Measurements from ENCODE around the gene SLC25A47. TPM values are rescaled to one million over a fixed set of nuclear protein-coding genes. Genes with fewer than 3 reads are reported as not detected.

Gene SLC25A47
- total and polyA plus RNA-seq, 2 donors (not counting 1 experiment from before 2014, with no cell fraction given): not detected

DNA sequence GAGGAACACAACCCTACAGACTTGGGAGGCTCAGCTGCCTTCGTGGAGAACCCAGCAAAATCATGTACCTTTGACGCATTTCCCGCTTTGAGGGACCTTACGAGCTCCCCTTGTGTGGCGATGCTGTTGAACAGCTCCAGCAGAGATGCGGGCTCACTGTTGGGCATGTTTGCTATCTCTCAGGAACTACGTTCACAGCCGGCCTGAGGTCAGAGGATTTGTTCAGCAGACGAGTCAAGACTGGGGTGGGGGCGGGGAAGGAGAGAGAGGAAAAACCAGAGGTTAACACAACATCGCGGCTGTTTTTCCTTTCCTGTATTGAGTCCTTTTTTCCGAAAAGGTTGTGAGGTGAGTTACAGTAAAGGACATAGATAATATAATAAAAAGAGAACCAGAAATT is 45.9 kb downstream of the SLC25A47 start:
- H3K4me1 Mint-ChIP-seq: peaks cover 9% of the 10 kb centered on the region
- Histone ChIP-seq H3K4me2 (replicated peaks; ENCODE audit: low read depth, low read length, poor library complexity, severe bottlenecking) (no peak overlapping the region), H3K9ac (ENCODE audit: low read length) (no peak overlapping the region), H3K36me3 (replicated peaks in 1 of 2; ENCODE audit: control extremely low read depth in 1 of 2, control insufficient read depth in 1 of 2, extremely low read depth in 1 of 2, insufficient read depth in 2 of 2, low read length in 1 of 2) (peaks cover 4 to 21% of the 10 kb centered on the region in 2 experiments), H4K20me1 (ENCODE audit: control insufficient read depth, insufficient read depth, low read length, poor library complexity, severe bottlenecking) (no peaks in the 10 kb centered on the region), H2AFZ (ENCODE audit: insufficient read depth, low read depth, low read length, poor library complexity, severe bottlenecking) (no peak overlapping the region), H3K9me3 (ENCODE audit: control extremely low read depth in 1 of 3, control insufficient read depth in 2 of 3, insufficient read depth in 1 of 3, low read length in 2 of 3) (no peaks in the 10 kb centered on the region), H3K4me1 (ENCODE audit: control insufficient read depth in 2 of 2, insufficient read depth in 2 of 2, low read length in 2 of 2) (peaks cover 0 to 17% of the 10 kb centered on the region in 2 donors), H3K27ac (ENCODE audit: low read length in 2 of 2) (no peak overlapping the region), H3K27me3 (replicated peaks in 1 of 4; ENCODE audit: control extremely low read depth in 1 of 4, control insufficient read depth in 3 of 4, insufficient read depth in 4 of 4, low read length in 3 of 4) (no peaks in the 10 kb centered on the region), H3K79me2 (ENCODE audit: control insufficient read depth, insufficient read depth, low read length) (peaks cover 69% of the 10 kb centered on the region), H3K4me3 (ENCODE audit: control extremely low read depth in 1 of 5, extremely low read depth in 1 of 5, insufficient read depth in 1 of 5, low read depth in 2 of 5, low read length in 4 of 5) (no peak overlapping the region)
- DNase-seq: no peak
- H3K27ac Mint-ChIP-seq: no peak overlapping the region
- no peaks in the 10 kb centered on the region for H3K27me3 Mint-ChIP-seq
- POLR2A ChIA-PET: interaction anchor here (0.6 kb wide), 1 partner anchor 86 kb away, joined by 7 read pairs; no protein-coding TSS in a partner anchor
- no peak for ATAC-seq (ENCODE audit: low read depth)
- H3K9me3 Mint-ChIP-seq (ENCODE audit: insufficient read depth): no peaks in the 10 kb centered on the region
- H3K4me3 Mint-ChIP-seq: no peak overlapping the region
- WGBS (ENCODE audit: insufficient coverage): 98% methylated on average over 10 of the region's 13 CpGs
- intact Hi-C loops (cut with micrococcal nuclease): no loop called here
- CTCF ChIA-PET: no interaction called here
- TF ChIP-seq CTCF (IDR thresholded peaks at IDR 0.05): no peak

GRCh38 chr14:100370003-100370402 is 46.9 kb downstream of the SLC25A47 start:
- no peaks in the 10 kb centered on the region for H3K27me3 ChIP-seq (replicated peaks in 1 of 4; ENCODE audit: control extremely low read depth in 1 of 4, control insufficient read depth in 3 of 4, insufficient read depth in 4 of 4, low read length in 3 of 4)
- ChIA-PET CTCF (interaction anchor here (0.8 kb wide), 1 partner anchor 11 kb away, joined by 3 read pairs; no protein-coding TSS in a partner anchor), POLR2A (no interaction called here)
- intact Hi-C loops (cut with micrococcal nuclease): no loop called here
- no peak overlapping the region for H3K4me3 Mint-ChIP-seq
- H3K4me2 ChIP-seq (replicated peaks; ENCODE audit: low read depth, low read length, poor library complexity, severe bottlenecking): no peak overlapping the region
- no peak for ATAC-seq (ENCODE audit: low read depth)
- H3K9me3 Mint-ChIP-seq (ENCODE audit: insufficient read depth): no peaks in the 10 kb centered on the region
- H3K4me1 Mint-ChIP-seq: peaks cover 18% of the 10 kb centered on the region
- H2AFZ ChIP-seq (ENCODE audit: insufficient read depth, low read depth, low read length, poor library complexity, severe bottlenecking): no peak overlapping the region
- H4K20me1 ChIP-seq (ENCODE audit: control insufficient read depth, insufficient read depth, low read length, poor library complexity, severe bottlenecking): no peaks in the 10 kb centered on the region
- H3K9ac ChIP-seq (ENCODE audit: low read length): no peak overlapping the region
- peaks cover 71% of the 10 kb centered on the region for H3K79me2 ChIP-seq (ENCODE audit: control insufficient read depth, insufficient read depth, low read length)
- WGBS (ENCODE audit: insufficient coverage): 97% methylated on average over 3 of the region's 4 CpGs
- DNase-seq: no peak
- TF ChIP-seq CTCF (IDR thresholded peaks at IDR 0.05): no peak
- no peak for TF ChIP-seq EZH2 (IDR thresholded peaks at IDR 0.05; ENCODE audit: borderline replicate concordance, insufficient read depth, low read depth, low read length, poor library complexity, severe bottlenecking)
- no peaks in the 10 kb centered on the region for H3K27me3 Mint-ChIP-seq
- H3K27ac Mint-ChIP-seq: no peak overlapping the region
- H3K9me3 ChIP-seq (ENCODE audit: control extremely low read depth in 1 of 3, control insufficient read depth in 2 of 3, insufficient read depth in 1 of 3, low read length in 2 of 3): no peaks in the 10 kb centered on the region
- H3K4me1 ChIP-seq (ENCODE audit: control insufficient read depth in 2 of 2, insufficient read depth in 2 of 2, low read length in 2 of 2): peaks cover 9 to 27% of the 10 kb centered on the region in 2 donors
- no peak overlapping the region for H3K4me3 ChIP-seq (ENCODE audit: control extremely low read depth in 1 of 5, extremely low read depth in 1 of 5, insufficient read depth in 1 of 5, low read depth in 2 of 5, low read length in 4 of 5)
- H3K27ac ChIP-seq (ENCODE audit: low read length in 2 of 2): no peak overlapping the region
- H3K36me3 ChIP-seq (replicated peaks in 1 of 2; ENCODE audit: control extremely low read depth in 1 of 2, control insufficient read depth in 1 of 2, extremely low read depth in 1 of 2, insufficient read depth in 2 of 2, low read length in 1 of 2): peaks cover 4 to 16% of the 10 kb centered on the region in 2 experiments

Measured in B cell (primary cell).